Testis (tissue), 2 donors: ENCODE data around the gene MED6.

Source experiments
- POLR2A ChIP-seq: fragments of 450-650 bp; IDR thresholded peaks from one replicate; pipeline ENCODE4 v1.6.1; 2017; ENCODE audit warnings: antibody characterized with exemption, mild to moderate bottlenecking, moderate library complexity
- TF ChIP-seq, protein P1 (sequence below), 3 experiments: fragments of 450-650 bp in 2 of 3; fragments of 200-600 bp in 1 of 3; sonication (generic) in 1 of 3; IDR thresholded peaks; one replicate each; pipeline ENCODE4 v1.5.1; 2016 to 2019; ENCODE audit warnings: antibody characterized with exemption in 3 of 3, mild to moderate bottlenecking in 2 of 3, moderate library complexity in 1 of 3

DNA sequence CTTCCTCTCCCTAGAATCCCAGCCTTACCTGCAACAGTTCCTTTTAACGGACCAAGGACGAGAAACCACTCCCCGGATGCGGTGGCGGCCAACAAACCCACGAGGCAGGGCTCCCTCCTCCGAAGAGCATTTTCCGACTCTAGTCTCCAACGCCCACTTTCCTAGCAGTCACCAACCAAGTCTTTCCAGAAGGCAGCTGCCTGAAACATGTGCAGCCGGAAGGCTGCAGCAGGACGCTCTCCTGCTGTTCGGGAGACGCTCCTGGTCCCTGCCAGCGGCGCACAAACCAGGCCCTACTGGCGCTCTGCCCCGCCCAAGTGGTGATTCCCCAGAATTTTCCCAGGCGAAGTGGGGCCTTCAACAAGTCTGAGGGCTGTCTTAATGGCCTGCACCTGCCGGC is 44.6 kb downstream of the MED6 start:
- TF ChIP-seq, protein P1, sequence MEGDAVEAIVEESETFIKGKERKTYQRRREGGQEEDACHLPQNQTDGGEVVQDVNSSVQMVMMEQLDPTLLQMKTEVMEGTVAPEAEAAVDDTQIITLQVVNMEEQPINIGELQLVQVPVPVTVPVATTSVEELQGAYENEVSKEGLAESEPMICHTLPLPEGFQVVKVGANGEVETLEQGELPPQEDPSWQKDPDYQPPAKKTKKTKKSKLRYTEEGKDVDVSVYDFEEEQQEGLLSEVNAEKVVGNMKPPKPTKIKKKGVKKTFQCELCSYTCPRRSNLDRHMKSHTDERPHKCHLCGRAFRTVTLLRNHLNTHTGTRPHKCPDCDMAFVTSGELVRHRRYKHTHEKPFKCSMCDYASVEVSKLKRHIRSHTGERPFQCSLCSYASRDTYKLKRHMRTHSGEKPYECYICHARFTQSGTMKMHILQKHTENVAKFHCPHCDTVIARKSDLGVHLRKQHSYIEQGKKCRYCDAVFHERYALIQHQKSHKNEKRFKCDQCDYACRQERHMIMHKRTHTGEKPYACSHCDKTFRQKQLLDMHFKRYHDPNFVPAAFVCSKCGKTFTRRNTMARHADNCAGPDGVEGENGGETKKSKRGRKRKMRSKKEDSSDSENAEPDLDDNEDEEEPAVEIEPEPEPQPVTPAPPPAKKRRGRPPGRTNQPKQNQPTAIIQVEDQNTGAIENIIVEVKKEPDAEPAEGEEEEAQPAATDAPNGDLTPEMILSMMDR (IDR thresholded peaks at IDR 0.05) = no peak
- TF ChIP-seq POLR2A = no peak
